Activated CD8-positive, alpha-beta memory T cell treated with anti-CD3 and anti-CD28 coated beads, Interleukin-2, amount 50 U/mL, for 4 hours (primary cell): ENCODE measurements around the gene WFDC10A.
"Not testable (repeated sequence)": the region's sequence is repeated elsewhere in the genome, so short reads cannot be mapped to it uniquely, and the experiment has no call there.

Experiments used
- DNase-seq: peaks from one replicate; pipeline ENCODE4 v3.0.0-alpha.2; 2020

WFDC10A gene

DNA sequence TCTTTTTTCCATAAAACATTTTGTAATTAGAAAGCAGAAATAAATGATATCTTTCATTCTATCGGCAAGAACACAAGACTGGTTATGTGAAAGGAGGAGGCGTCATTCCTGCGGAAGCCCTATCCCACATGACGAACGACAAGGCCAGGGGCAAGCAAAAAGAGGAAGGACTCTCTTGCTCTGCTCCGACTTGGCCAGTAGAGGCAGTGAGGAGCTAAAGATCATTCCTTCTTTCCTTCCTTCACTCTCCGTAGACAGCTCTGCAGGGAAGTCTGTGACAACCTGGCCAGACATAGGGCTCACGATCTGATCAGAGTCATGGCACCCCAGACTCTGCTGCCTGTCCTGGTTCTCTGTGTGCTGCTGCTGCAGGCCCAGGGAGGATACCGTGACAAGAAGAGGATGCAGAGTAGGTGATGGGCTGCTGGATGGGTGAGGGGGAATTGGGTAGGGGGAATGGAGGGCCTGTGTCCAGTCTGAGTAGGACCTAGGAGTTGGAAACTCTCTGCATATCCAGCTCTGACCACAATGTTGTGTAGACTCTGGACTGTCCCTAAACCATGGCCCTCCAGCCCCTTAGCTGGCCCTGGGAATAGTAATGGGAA lies at the start of gene WFDC10A:
WFDC10A (plus strand) TSS at position 244 of the 605 bp plus-strand sequence; CDS start at position 319, 75 bp downstream.
- no peak for DNase-seq

DNA sequence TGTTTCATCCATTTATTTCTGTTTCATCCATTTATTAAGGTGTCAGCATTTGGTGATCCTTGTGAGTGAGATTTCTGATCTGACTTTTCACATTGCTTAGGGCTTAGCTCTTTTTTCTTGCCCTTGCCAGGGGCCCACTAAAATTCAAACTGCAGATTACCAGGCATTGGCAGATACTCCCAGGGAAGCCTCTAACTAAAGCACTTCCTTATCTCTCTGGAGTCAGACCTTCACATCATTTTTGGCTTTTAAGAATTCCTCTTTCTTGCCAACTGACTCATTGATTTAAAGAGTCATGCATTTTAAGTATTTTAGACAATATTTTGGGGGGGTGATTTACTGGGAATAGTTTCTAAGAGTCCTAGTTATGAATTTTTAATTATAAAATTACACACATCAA lies 47.8 kb upstream of the WFDC10A start:
- DNase-seq: no peak

DNA sequence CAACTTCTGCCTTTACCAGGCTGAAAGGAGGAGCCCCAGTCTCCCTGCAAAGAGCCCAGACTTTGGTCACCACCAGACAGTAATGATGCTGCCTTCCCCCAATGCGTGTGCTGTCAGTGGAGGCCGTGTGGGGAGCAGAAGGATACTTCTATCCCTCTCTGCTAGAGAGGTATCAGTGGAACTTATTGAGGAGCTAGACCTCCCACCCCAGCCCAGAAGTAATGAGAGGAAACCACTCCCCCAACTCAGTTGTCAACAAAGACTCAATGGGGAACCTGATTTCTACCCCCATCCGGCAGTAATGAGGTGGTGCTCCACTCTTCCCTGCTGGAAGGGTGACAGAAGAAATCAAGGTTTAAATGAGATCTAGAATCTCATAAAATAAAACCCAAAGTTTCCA lies 46.0 kb upstream of the WFDC10A start:
- no peak for DNase-seq

DNA sequence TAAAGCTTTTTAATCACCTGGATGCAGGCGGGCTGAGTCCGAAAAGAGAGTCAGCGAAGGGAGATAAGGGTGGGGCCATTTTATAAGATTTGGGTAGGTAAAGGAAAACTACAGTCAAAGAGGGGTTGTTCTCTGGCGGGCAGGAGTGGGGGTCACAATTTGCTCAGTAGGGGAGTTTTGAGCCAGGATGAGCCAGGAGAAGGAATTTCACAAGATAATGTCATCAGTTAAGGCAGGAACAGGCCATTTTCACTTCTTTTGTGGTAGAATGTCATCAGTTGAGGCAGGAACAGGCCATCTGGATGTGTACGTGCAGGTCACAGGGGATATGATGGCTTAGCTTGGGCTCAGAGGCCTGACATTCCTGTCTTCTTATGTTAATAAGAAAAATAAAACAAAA lies 45.2 kb upstream of the WFDC10A start:
- DNase-seq: not testable (repeated sequence)

DNA sequence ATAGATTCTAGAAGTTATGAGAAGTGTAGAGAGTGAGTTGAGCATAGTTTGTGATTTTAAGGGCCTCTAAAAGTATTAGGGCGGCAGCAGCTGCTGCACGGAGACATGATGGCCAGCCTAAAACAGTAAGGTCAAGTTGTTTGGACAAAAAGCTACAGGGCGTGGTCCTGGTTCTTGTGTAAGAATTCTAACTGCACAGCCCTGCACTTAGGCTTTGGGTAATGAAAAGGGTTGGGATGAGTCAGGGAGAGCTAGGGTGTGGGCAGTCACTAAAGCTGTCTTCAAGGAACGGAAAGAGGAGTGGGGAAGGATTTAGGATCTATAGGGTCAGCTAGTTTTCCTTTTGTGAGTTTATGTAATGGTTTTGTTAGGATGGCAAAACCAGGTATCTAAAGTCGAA lies 43.6 kb upstream of the WFDC10A start:
- not testable (repeated sequence) for DNase-seq

DNA sequence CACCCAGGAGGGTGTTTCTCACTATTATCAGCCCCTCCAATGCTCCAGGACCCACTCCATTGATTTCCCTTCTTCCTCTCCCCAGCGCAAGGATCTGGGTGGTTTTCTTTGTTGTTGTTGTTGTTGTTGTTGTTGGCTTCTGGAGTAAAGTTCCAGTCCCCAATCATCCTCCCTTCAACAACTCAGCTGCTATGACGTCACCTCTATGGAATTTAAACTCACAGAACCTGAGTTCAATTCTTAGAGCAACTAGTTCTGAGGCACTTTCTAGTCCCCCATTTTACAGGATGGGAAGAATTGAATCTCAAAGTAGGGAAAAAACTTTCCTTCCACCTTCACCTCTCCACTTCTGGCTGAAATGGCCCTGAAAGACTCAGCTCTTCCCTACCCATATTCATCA lies 40.7 kb upstream of the WFDC10A start:
- no peak for DNase-seq

DNA sequence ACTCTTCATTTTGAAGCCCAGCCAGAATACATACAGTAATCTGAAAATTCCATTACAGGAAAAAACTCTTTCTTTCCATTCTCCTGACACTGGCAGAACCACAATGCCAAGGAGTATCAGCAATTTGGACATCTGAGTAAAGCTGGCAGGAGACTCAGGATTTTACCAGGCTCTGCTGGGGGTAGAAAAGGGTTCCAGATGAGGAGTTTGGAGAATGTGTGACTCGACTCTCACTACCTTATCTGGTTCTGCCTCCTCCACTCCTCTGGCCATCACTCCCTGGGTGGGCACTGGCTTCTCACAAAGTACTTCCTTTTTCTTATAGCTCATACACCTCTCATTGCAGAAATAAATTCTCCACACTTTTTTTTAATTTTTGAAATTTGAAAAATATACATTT lies 39.8 kb upstream of the WFDC10A start:
- no peak for DNase-seq

DNA sequence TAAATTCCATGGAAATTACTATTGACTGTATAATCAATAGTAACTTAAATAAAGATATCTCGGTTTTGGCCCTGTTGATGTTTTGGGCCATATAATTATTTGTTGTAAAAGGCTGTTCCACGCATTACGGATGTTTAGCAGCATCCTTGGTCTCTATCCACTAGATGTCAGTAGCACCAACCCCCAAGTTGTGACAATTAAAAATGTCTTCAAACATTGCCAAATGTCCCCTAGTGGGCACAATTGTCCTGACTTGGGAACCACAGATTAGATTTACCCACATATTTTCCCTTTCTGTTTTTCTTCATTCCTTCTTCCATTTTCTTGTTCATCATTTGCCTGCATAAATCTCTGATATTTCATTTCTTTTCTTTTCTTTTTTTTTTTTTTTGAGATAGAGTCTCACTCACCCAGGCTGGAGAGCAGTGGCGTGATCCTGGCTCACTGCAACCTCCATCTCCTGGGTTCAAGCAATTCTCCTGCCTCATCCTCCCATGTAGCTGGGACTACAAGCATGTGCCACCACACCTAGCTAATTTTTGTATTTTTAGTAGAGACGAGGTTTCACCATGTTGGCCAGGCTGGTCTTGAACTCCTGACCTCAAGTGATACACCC lies 36.9 kb upstream of the WFDC10A start:
- no peak for DNase-seq

DNA sequence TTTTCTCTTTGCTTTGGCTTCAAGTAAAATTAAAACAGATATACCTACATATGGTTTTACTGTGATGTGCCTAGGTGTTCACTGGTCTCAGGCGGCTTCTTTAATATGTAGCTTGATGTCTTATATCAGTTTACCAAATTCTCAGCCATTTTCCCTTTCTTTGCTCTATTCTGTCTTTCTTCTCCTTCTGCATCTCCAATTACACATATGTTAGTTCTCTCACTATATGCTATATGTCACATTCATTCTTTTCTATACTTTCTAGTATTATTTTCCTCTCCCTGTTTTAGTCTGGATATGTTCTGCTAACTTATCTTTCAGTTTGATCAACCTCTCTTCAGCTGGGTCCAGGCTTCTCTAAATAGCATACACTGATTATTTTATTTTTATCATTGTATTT lies 36.0 kb upstream of the WFDC10A start:
- DNase-seq: no peak

DNA sequence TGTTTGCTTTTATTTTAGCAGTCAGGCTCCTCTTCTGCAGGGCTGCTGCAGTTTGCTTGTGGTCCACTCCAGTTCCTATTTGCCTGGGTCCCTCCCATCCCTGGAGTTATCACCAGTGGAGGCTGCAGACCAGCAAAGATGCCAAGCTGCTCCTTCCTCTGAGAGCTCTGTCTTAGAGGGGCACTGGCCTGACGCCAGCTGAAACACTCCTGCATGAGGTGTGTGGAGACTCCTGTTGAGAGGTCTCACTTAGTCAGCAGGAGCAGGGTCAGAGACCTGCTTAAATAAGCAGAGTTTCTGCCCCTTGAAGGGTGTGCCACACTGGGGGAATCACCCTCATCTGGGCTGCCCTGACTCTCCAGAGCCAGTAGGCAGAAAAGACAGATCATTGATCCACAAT lies 34.3 kb upstream of the WFDC10A start:
- no peak for DNase-seq

DNA sequence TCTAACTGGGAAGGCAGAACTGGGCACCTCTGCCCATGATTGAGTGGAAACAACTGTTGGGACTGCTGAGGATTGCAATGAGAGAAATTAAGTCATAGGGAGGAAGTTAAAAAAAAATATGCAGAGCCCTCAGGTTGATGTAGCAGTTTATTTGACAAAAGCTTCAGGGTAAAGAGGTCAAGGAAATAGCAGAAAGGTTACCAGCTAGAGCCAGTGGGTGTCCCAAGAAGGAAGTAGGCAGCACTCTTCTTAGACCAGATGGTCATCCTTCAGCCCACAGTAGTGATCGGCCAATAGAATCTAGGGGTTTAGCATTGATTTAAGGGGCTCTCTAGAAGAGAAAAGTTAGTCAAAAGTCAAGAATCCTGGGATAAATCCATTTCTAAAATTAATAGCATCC lies 21.7 kb upstream of the WFDC10A start:
- DNase-seq: no peak

DNA sequence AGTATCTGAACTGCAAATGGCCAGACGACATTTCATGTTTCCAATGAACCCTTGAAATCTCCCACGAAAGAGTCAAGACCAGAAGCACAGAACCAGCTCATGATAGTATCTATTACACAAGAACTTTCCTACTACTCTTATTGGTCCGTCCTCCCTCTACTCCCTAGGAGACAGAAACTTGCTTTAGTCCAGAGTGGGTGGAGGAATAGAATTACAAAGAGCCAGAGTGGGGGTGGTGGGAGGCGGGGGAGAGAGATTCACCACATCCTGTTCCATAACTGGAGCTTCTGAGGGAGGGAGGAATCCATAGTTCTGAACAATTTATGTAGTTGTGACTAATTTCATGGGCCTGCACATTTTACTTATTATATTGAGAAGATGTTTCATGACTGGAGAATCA lies 18.5 kb upstream of the WFDC10A start:
- DNase-seq: no peak

DNA sequence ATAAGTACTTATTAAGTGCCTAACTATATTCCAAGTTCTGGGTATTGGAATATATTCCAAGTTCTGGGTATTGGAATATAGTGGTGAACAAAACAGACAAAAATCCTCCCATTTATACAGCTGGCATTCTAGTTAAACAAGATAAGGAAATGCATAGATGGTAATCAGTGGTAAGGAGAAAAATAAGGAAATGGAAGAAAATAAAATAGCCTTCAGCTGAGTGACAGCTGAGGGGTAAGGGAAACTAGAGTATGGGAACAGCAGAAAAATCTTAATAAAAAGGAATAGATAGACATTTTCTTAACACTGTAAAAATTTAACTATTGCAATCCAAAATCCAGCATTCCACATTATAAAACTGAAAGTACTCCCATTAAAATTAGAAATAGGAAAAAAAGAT lies 17.2 kb upstream of the WFDC10A start:
- DNase-seq: no peak

DNA sequence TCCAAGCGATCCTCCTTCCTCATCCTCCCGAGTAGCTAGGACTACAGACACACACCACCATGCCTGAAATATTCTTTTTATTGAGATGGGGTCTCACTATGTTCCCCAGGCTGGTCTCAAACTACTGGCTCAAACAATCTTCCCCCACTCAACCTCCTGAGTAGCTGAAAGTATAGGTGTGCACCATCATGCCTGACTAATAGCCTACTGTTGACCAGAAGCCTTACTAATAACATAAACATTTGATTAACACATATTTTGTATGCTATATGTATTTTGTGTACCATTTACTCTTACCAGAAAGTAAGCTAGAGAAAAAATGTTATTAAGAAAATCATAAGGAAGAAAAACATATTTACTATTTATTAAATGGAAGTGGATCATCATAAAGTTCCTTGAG lies 11.9 kb upstream of the WFDC10A start:
- DNase-seq: no peak

DNA sequence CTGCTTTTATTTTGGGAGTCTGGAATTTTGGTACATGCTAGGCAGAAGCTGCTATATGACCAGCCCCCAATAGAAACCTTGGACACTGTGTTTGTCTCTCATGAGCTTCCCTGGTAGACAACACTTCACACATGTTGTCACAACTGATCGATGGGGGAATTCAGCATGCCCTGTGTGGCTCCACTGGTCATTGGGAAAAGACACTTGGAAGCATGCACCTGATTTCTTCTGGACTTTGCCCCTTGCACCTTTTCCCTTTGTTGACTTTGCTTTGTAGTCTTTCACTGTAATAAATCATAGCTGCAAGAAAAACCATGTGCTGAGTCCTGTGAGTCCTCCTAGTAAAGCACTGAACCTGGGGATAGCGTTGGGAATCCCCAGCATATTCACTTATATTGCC lies 7.9 kb upstream of the WFDC10A start:
- DNase-seq: no peak

DNA sequence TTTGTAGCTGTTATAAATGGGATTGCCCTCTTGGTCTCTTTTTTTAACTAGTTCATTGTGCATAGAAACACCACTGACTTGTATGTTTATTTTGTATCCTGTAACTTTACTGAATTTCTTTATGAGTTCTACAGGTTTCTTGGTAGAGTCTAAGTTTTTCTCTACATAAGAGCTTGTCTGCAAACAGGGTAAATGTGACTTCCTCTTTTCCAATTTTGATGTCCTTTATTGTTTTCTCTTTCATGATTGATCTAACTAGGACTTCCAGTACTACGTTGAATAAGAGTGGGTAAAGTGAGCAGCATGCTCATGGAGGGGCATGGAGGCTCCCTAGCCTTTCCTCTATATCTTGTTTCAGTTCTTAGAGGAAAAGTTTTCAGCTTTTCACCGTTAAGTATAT lies 3.0 kb upstream of the WFDC10A start:
- DNase-seq: no peak

DNA sequence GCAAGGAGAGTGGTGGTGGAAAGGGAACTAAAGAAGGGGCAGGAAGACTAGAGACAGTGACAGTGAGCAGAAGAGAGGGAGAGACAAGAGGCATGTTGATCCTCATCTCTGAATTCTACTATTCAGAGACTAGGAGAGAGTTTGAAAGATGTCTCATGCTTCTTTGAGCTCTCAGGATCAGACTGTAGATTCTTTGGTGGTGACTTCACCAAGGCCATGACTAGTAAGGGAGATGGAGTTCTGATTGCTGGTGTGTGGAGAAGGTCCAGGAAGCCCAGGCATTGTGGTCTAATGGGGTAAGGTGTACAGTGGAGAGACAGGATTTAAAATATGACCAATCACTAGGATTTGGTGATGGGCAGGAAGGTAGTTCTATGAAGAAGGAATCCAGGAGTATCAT lies 832 bp downstream of the WFDC10A start:
- no peak for DNase-seq

DNA sequence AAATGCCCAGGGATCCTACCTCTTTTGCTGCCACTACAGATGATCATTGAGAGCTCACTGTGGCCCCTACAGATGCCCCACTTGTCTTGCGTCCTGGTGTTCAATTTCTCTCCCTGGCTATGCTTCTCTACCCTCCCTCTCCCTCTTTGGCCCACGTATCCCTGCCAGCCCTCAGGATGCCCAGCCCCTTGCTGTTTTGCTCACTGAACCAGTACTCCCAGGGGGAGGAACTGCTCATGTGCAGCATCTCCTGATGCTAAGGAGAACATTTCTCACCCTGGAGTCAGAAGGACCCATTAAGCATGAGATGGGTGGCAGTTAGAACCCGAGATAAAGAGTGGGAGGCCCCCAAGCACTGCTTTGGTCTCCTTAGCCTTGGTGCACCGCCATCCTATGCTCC lies 1.6 kb downstream of the WFDC10A start, which contains the start of gene WFDC9:
WFDC9 (minus strand) TSS at position 101 of the 400 bp plus-strand sequence. CDS start 21,103 bp downstream, outside the sequence.
- no peak for DNase-seq

DNA sequence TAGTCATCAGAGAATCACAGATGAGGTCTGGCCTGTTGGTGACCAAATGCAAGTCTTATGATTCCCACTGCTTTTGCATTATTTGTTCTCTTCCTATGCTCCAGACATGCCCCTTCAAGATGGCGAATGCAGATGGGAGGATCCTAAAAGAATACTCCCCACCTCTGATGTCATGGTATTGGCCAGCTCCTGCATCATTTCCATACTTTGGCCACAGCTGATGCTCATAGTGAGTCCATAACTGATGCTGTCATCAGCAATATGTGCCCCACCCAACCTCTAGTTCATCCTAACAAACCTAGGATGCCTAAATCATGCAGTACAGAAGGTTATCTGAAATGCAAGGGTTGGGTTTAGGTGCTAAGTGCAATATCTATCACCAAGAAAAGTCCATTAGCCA lies 7.0 kb downstream of the WFDC10A start:
- DNase-seq: no peak

DNA sequence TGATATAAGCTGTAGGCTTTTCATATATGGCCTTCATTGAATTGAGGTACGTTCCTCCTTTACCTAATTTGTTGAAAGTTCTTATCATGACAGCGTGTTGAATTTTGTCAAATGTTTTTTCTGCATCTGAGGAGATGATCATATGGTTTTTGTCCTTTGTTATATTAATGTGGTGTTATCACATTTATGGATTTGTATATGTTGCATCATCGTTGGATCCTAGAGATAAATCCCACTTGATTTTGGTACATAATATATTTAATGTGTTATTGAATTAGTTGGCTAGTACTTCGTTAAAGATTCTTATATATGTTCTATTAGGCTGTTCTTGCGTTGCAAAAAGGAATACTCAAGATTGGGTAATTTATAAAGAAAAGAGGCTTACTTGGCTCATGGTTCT lies 10.1 kb downstream of the WFDC10A start:
- DNase-seq: no peak

DNA sequence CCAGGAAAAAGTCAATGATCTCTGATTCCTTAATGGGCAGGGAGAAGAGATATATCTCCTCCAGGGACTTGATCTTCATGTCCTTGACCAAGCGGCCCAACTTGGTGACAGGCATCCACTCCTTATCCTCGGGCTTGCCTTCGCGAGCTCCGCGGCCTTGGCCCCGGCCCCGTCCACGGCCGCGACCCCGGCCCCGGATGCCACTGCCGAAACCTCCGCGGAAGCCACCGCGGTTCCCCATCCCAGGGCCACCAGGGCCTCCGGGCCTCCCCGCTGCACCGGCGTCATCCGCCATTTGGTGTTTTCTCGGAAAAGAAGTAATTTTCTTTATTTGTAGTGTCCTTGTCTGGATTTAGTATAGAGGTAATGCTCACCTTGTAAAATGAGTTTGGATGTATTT lies 11.5 kb downstream of the WFDC10A start:
- DNase-seq: not testable (repeated sequence)

DNA sequence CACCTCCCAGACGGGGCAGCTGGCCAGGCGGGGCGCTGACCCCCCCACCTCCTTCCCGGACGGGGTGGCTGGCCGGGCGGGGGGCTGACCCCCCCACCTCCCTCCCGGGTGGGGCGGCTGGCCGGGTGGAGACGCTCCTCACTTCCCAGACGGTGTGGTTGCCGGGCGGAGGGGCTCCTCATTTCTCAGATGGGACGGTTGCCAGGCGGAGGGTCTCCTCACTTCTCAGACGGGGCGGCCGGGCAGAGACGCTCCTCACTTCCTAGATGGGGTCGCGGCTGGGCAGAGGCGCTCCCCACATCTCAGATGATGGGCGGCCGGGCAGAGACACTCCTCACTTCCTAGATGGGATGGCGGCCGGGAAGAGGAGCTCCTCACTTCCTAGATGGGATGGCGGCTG lies 16.3 kb downstream of the WFDC10A start:
- DNase-seq: not testable (repeated sequence)

DNA sequence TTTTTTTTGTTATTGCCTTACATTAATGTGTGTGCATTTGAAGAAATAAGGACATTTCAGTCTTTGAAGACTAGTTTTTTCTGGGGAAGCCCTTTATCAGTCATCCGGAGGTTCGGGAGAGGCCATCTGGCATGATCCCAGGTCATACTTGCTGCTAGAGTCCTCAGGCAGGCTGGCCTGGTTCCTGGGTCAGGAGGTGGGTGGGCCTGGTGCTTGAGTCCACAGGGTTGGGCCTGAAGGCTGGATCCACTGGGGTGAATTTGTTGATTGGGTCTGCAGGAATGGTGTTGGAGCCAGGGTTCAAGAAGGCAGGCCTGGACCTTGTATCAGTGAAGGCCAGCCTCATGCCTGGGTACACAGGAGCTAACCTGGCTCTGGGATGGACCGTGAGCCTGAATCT lies 17.3 kb downstream of the WFDC10A start:
- DNase-seq: no peak

DNA sequence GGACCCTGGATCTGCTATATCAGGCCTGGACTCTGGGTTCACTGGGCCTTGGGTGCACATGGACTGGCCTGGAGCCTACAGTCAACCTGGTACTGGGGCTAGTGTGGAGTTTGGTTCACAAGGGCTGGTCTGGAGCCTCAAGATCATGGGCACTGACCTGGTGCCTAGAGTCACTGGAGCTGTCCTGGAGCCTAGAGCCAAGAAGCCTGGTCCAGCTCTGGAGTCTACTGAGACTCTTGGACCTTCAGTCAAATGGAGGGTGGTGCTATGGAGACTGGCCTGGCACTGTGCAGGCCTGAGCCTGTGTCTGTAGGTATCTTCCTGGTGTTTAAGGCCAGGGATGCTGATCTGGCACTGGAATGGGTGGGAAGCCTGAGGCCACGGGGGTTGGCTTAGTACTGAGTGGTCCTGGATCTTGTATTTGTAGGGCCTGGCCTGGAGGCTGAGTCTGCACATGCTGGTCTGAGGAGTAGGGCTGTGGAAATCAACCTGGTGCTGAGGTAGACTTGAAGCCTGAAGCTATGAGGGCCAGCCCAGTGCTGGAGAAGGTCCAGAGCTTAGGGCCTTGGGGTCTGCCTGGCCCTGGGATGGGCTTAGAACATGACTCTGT lies 18.0 kb downstream of the WFDC10A start:
- no peak for DNase-seq
